Measurements from ENCODE around the gene SEC61A2.

GRCh38 chr10:12165999-12166775 lies 36.7 kb downstream of the SEC61A2 start:
- TF ChIP-seq CTCF (IDR thresholded peaks at IDR 0.05; ENCODE audit: low read length) (no peak), EZH2 (optimal IDR thresholded peaks at IDR 0.05; ENCODE audit: low read depth, low read length) (no peak), EZH2phosphoT487 (IDR thresholded peaks at IDR 0.05; ENCODE audit: low read length) (no peak)

Data from MM.1S (cell line).